IMR-90 (cell line): ENCODE results near the gene PLCB2. TPM values are rescaled to one million over a fixed set of nuclear protein-coding genes. Genes with fewer than 3 reads are reported as not detected.

Experiments used
- ATAC-seq: fragments of 200-7000 bp; cut with Tn5 transposase; 2 replicates; pipeline ENCODE4 v1.9.1; 2020; ENCODE audit warnings: low read depth, mild to moderate bottlenecking, moderate library complexity
- BruUV-seq: library from RNA; stranded (reverse); fragments of 400-500 nt; replicated peaks from 2 replicates; lab custom pipeline; 2021; lab: Mats Ljungman, UMichigan
- CTCF ChIA-PET: fragments of 300-600 bp; formaldehyde crosslinking; extraction: SDS; loops from one replicate; lab custom pipeline; 2021; ENCODE audit warnings: antibody characterized with exemption; lab: Yijun Ruan, JAX
- POLR2A ChIA-PET: fragments of 300-600 bp; sonication (Branson Sonifier 250); formaldehyde crosslinking; loops from one replicate; lab custom pipeline; 2022; ENCODE audit warnings: antibody characterized with exemption; ENCODE audit not compliant: unreplicated experiment; lab: Charles Lee
- DNase-seq: peaks from one replicate; pipeline ENCODE4 v3.0.0; 2013
- H2AFZ ChIP-seq: replicated peaks from 2 replicates; pipeline ENCODE3; 2013; ENCODE audit warnings: low read length, mild to moderate bottlenecking; ENCODE audit not compliant: poor library complexity
- H2AK5ac ChIP-seq: 2 replicates; pipeline ENCODE4 v1.6.1; 2013; ENCODE audit warnings: low read depth, low read length, inconsistent platforms
- H2AK9ac ChIP-seq: replicated peaks from 2 replicates; pipeline ENCODE3; 2013; ENCODE audit warnings: mild to moderate bottlenecking, low read depth, low read length, moderate library complexity; ENCODE audit not compliant: poor library complexity
- H2BK120ac ChIP-seq: 2 replicates; pipeline ENCODE4 v1.6.1; 2013; ENCODE audit warnings: low read depth, low read length, inconsistent platforms
- H2BK15ac ChIP-seq: 3 replicates; pipeline ENCODE4 v1.6.1; 2013; ENCODE audit warnings: low read depth, low read length, inconsistent platforms
- H2BK20ac ChIP-seq: 2 replicates; pipeline ENCODE4 v1.6.1; 2013; ENCODE audit warnings: low read depth, mild to moderate bottlenecking, inconsistent platforms, low read length, moderate library complexity
- H2BK5ac ChIP-seq: 2 replicates; pipeline ENCODE4 v1.6.1; 2013; ENCODE audit warnings: mild to moderate bottlenecking, low read depth, low read length, inconsistent platforms; ENCODE audit not compliant: poor library complexity, severe bottlenecking
- H3K14ac ChIP-seq: replicated peaks from 2 replicates; pipeline ENCODE4 v1.6.1; 2013; ENCODE audit warnings: low read depth, low read length, inconsistent platforms
- H3K18ac ChIP-seq: 2 replicates; pipeline ENCODE4 v1.6.1; 2013; ENCODE audit warnings: low read depth, low read length, control low read depth
- H3K23ac ChIP-seq: 2 replicates; pipeline ENCODE4 v1.6.1; 2013; ENCODE audit warnings: low read depth, low read length, inconsistent platforms
- H3K27ac ChIP-seq: 2 replicates; pipeline ENCODE4 v1.5.1; 2013; ENCODE audit warnings: mild to moderate bottlenecking, control low read depth, low read length; ENCODE audit not compliant: insufficient read depth
- H3K27me3 ChIP-seq: 2 replicates; pipeline ENCODE4 v1.6.1; 2013; ENCODE audit warnings: low read length; ENCODE audit not compliant: control insufficient read depth, insufficient read depth
- H3K36me3 ChIP-seq: 2 replicates; pipeline ENCODE4 v1.6.1; 2013; ENCODE audit warnings: low read length, mixed read lengths; ENCODE audit not compliant: control insufficient read depth, insufficient read depth
- H3K4ac ChIP-seq: 2 replicates; pipeline ENCODE4 v1.6.1; 2013; ENCODE audit warnings: low read depth, low read length, inconsistent platforms
- H3K4me1 ChIP-seq: 2 replicates; pipeline ENCODE4 v1.6.1; 2013; ENCODE audit warnings: low read length, mixed read lengths; ENCODE audit not compliant: control insufficient read depth, insufficient read depth
- H3K4me2 ChIP-seq: 2 replicates; pipeline ENCODE4 v1.6.1; 2013; ENCODE audit warnings: low read depth, mild to moderate bottlenecking, control low read depth, low read length, moderate library complexity
- H3K4me3 ChIP-seq: 2 replicates; pipeline ENCODE4 v1.5.1; 2013; ENCODE audit warnings: low read depth, mild to moderate bottlenecking, control low read depth, low read length, moderate library complexity; ENCODE audit not compliant: insufficient read depth
- H3K56ac ChIP-seq: 2 replicates; pipeline ENCODE4 v1.6.1; 2013; ENCODE audit warnings: low read length, inconsistent platforms; ENCODE audit not compliant: insufficient read depth; ENCODE audit errors: extremely low read depth
- H3K79me1 ChIP-seq, 2 experiments: 2 replicates each; pipeline ENCODE4 v1.6.1; 2013; ENCODE audit warnings: low read length in 2 of 2, inconsistent platforms in 1 of 2, low read depth in 1 of 2
- H3K9ac ChIP-seq: 2 replicates; pipeline ENCODE4 v1.6.1; 2013; ENCODE audit warnings: low read depth, low read length, control low read depth
- H3K9me1 ChIP-seq: 2 replicates; pipeline ENCODE4 v1.6.1; 2013; ENCODE audit warnings: low read length, inconsistent platforms; ENCODE audit not compliant: insufficient read depth
- H3K9me3 ChIP-seq: 2 replicates; pipeline ENCODE4 v1.6.1; 2013; ENCODE audit warnings: low read length; ENCODE audit not compliant: control insufficient read depth, insufficient read depth
- H4K20me1 ChIP-seq: 2 replicates; pipeline ENCODE4 v1.6.1; 2013; ENCODE audit warnings: low read length, inconsistent platforms; ENCODE audit not compliant: insufficient read depth
- H4K5ac ChIP-seq: 2 replicates; pipeline ENCODE4 v1.6.1; 2013; ENCODE audit warnings: mild to moderate bottlenecking, low read depth, low read length, control low read depth
- H4K8ac ChIP-seq, 2 experiments: 2 replicates each; pipeline ENCODE4 v1.6.1; 2013; ENCODE audit warnings: low read depth in 2 of 2, low read length in 2 of 2, control low read depth in 1 of 2, inconsistent platforms in 1 of 2
- H4K91ac ChIP-seq: 2 replicates; pipeline ENCODE4 v1.6.1; 2013; ENCODE audit warnings: low read depth, low read length, inconsistent platforms; ENCODE audit not compliant: insufficient read depth
- BHLHE40 ChIP-seq: fragments of 150-350 bp; IDR thresholded peaks from 2 replicates; pipeline ENCODE4 v1.6.1; 2016; ENCODE audit warnings: mild to moderate bottlenecking, low read depth, low read length
- CEBPB ChIP-seq: IDR thresholded peaks from 2 replicates; pipeline ENCODE4 v1.6.1; 2012; ENCODE audit warnings: low read depth, low read length, improper control_type of control experiment
- CHD1 ChIP-seq: IDR thresholded peaks from 2 replicates; pipeline ENCODE4 v1.6.1; 2012; ENCODE audit warnings: low read depth, low read length, improper control_type of control experiment
- FOS ChIP-seq: fragments of 150-350 bp; IDR thresholded peaks from 2 replicates; pipeline ENCODE4 v1.6.1; 2016; ENCODE audit warnings: low read depth, low read length
- MAFK ChIP-seq: IDR thresholded peaks from 2 replicates; pipeline ENCODE4 v1.6.1; 2012; ENCODE audit warnings: low read depth, low read length, improper control_type of control experiment
- MAZ ChIP-seq: IDR thresholded peaks from 2 replicates; pipeline ENCODE4 v1.6.1; 2012; ENCODE audit warnings: low read depth, mild to moderate bottlenecking, low read length, improper control_type of control experiment, moderate library complexity, borderline replicate concordance
- MXI1 ChIP-seq: IDR thresholded peaks from 2 replicates; pipeline ENCODE4 v1.6.1; 2012; ENCODE audit warnings: low read depth, mild to moderate bottlenecking, low read length, moderate library complexity, borderline replicate concordance
- NFE2L2 ChIP-seq: fragments of 150-350 bp; IDR thresholded peaks from 2 replicates; pipeline ENCODE4 v1.6.1; 2016; ENCODE audit warnings: low read depth, mild to moderate bottlenecking, low read length
- POLR2A ChIP-seq: IDR thresholded peaks from 2 replicates; pipeline ENCODE4 v1.6.1; 2012; ENCODE audit warnings: mild to moderate bottlenecking, low read depth, low read length
- RAD21 ChIP-seq: IDR thresholded peaks from 2 replicates; pipeline ENCODE4 v1.6.1; 2012; ENCODE audit warnings: low read length, improper control_type of control experiment
- RCOR1 ChIP-seq: IDR thresholded peaks from 2 replicates; pipeline ENCODE4 v1.6.1; 2012; ENCODE audit warnings: mild to moderate bottlenecking, low read length, improper control_type of control experiment; ENCODE audit not compliant: insufficient replicate concordance
- RFX5 ChIP-seq: IDR thresholded peaks from 2 replicates; pipeline ENCODE4 v1.8.0; 2012; ENCODE audit warnings: low read depth, mild to moderate bottlenecking, low read length, moderate library complexity
- SMC3 ChIP-seq: fragments of 150-350 bp; IDR thresholded peaks from 2 replicates; pipeline ENCODE4 v1.6.1; 2016; ENCODE audit warnings: low read depth, mild to moderate bottlenecking, antibody characterized with exemption, low read length, moderate library complexity
- USF2 ChIP-seq: fragments of 150-350 bp; IDR thresholded peaks from 2 replicates; pipeline ENCODE4 v1.6.1; 2017; ENCODE audit warnings: mild to moderate bottlenecking, antibody characterized with exemption, low read length, low read depth
- WGBS, 2 experiments: methylation state at CpG; one replicate each; pipeline versions ENCODE4 v1.1.5 to v1.1.7; 2013; ENCODE audit warnings: missing lambda C conversion rate in 2 of 2; ENCODE audit not compliant: insufficient read length in 1 of 2; ENCODE audit errors: extremely low coverage in 2 of 2; 5-methylcytosine and 5-hydroxymethylcytosine counted together
- dilution Hi-C: fragments of 300-500 bp; cut with HindIII; formaldehyde crosslinking; loops from one replicate; pipeline ENCODE4 v1.14.3; 2018; ENCODE audit warnings: low sequenced_read_pairs; ENCODE audit not compliant: unreplicated experiment
- in situ Hi-C: fragments of 300-500 bp; cut with MboI; formaldehyde crosslinking; loops from 3 replicates; pipeline ENCODE4 v1.14.3; 2019; ENCODE audit warnings: low sequenced_read_pairs, inconsistent platforms, mixed read lengths
- intact Hi-C: fragments of 100-400 bp; cut with micrococcal nuclease; formaldehyde crosslinking; loops from 2 replicates; pipeline ENCODE4 v1.10.0; 2022
- polyA plus RNA-seq, 3 experiments: library from polyadenylated mRNA; depleted of rRNA; stranded (reverse); fragments of >200 nt; gene quantifications; 2 replicates each; pipeline ENCODE4 v1.2.3, GENCODE V29; 2012; ENCODE audit warnings: low replicate concordance in 1 of 3
- total RNA-seq: library from RNA; depleted of rRNA; stranded (reverse); fragments of >200 nt; gene quantifications from 2 replicates; pipeline ENCODE4 v1.2.3, GENCODE V29; 2012
- TF ChIP-seq, protein P1 (sequence below): fragments of 150-350 bp; IDR thresholded peaks from 2 replicates; pipeline ENCODE4 v1.6.1; 2016; ENCODE audit warnings: low read depth, mild to moderate bottlenecking, low read length, moderate library complexity, borderline replicate concordance

PLCB2 gene
- total and polyA plus RNA-seq, 2 of the 4 experiments (the other 2 are of a cell fraction), result 0.18 to 1.4 TPM

- H3K27me3 ChIP-seq, result peaks cover 14% of the 10 kb centered on the region
- peaks cover 6% of the 10 kb centered on the region; the same call in 1 of the 2 replicates for H3K9me1 ChIP-seq
- H4K5ac ChIP-seq, result no peak overlapping the region
- no peak overlapping the region for H2AK9ac ChIP-seq
- H2BK120ac ChIP-seq, result no peak overlapping the region
- ChIA-PET POLR2A (no interaction called here), CTCF (no interaction called here)
- no peak overlapping the region for H3K56ac ChIP-seq
- H2BK15ac ChIP-seq, result no peak overlapping the region
- H3K36me3 ChIP-seq, result no peaks in the 10 kb centered on the region
- H3K9ac ChIP-seq, result no peak overlapping the region
- no peak overlapping the region for H3K27ac ChIP-seq
- H3K14ac ChIP-seq, result no peak overlapping the region
- no peak overlapping the region for H3K18ac ChIP-seq
- H4K91ac ChIP-seq, result no peak overlapping the region
- no peak overlapping the region for H3K23ac ChIP-seq
- H3K9me3 ChIP-seq, result no peaks in the 10 kb centered on the region
- H2AK5ac ChIP-seq, result no peak overlapping the region
- H3K4ac ChIP-seq, result no peak overlapping the region
- DNase-seq (no peak), ATAC-seq (no peak)
- H4K20me1 ChIP-seq, result no peaks in the 10 kb centered on the region
- H2BK20ac ChIP-seq, result no peak overlapping the region
- dilution Hi-C loops (no loop called here), intact Hi-C loops (no loop called here), in situ Hi-C loops (no loop called here)
- no TSS peak for BruUV-seq
- no peaks in the 10 kb centered on the region for H3K79me1 ChIP-seq
- no peak overlapping the region for H4K8ac ChIP-seq
- H2AFZ ChIP-seq, result no peak overlapping the region
- WGBS, 2 experiments, result 90% methylated on average over 5 of the region's 11 CpGs; no CpG with 5 or more reads in 1 of the 2 experiments
- no peak overlapping the region for H3K4me3 ChIP-seq
- no peak overlapping the region for H3K4me2 ChIP-seq
- H2BK5ac ChIP-seq, result no peak overlapping the region
- H3K4me1 ChIP-seq, result peaks cover 18% of the 10 kb centered on the region
- TF ChIP-seq, protein P1, sequence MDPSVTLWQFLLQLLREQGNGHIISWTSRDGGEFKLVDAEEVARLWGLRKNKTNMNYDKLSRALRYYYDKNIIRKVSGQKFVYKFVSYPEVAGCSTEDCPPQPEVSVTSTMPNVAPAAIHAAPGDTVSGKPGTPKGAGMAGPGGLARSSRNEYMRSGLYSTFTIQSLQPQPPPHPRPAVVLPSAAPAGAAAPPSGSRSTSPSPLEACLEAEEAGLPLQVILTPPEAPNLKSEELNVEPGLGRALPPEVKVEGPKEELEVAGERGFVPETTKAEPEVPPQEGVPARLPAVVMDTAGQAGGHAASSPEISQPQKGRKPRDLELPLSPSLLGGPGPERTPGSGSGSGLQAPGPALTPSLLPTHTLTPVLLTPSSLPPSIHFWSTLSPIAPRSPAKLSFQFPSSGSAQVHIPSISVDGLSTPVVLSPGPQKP, result no peak
- no peak for TF ChIP-seq FOS
- TF ChIP-seq BHLHE40, result no peak
- no peak for TF ChIP-seq MAZ
- TF ChIP-seq NFE2L2, result no peak
- no peak for TF ChIP-seq CHD1
- TF ChIP-seq RFX5, result no peak
- TF ChIP-seq RAD21, result no peak
- TF ChIP-seq POLR2A, result no peak
- TF ChIP-seq SMC3, result no peak
- TF ChIP-seq MXI1, result no peak
- no peak for TF ChIP-seq MAFK
- no peak for TF ChIP-seq CEBPB
- TF ChIP-seq USF2, result no peak
- TF ChIP-seq RCOR1, result no peak
Measured at GRCh38 chr15:40347559-40348473, 40.1 kb upstream of the PLCB2 start.
